GM12891 (cell line): Measurements from ENCODE around the gene KCNJ9.

Experiments
- DNase-seq: peaks from one replicate; pipeline ENCODE4 v3.0.0; 2011; ENCODE audit warnings: low spot score; ENCODE audit not compliant: insufficient read length
- FAIRE-seq: peaks from 2 replicates; lab custom pipeline; 2011; peaks lifted over from hg19 to GRCh38; lab: Jason Lieb, UNC
- PAX5 ChIP-seq: IDR thresholded peaks from 2 replicates; pipeline ENCODE4 v1.6.1; 2011; ENCODE audit warnings: low read length, moderate library complexity, mild to moderate bottlenecking; ENCODE audit not compliant: insufficient read depth, severe bottlenecking
- POLR2A ChIP-seq: IDR thresholded peaks from 2 replicates; pipeline ENCODE4 v1.6.1; 2011; ENCODE audit warnings: low read depth, low read length, control low read depth
- POLR2AphosphoS5 ChIP-seq: IDR thresholded peaks from 2 replicates; pipeline ENCODE4 v1.6.1; 2011; ENCODE audit warnings: low read depth, low read length, control low read depth
- POU2F2 ChIP-seq: IDR thresholded peaks from 2 replicates; pipeline ENCODE4 v1.6.1; 2011; ENCODE audit warnings: low read depth, mild to moderate bottlenecking, control low read depth, low read length, moderate library complexity
- SPI1 ChIP-seq: IDR thresholded peaks from 2 replicates; pipeline ENCODE4 v1.6.1; 2011; ENCODE audit warnings: low read depth, low read length, control low read depth
- TAF1 ChIP-seq: IDR thresholded peaks from 2 replicates; pipeline ENCODE4 v1.6.1; 2011; ENCODE audit warnings: low read depth, low read length, control low read depth

KCNJ9 gene

DNA sequence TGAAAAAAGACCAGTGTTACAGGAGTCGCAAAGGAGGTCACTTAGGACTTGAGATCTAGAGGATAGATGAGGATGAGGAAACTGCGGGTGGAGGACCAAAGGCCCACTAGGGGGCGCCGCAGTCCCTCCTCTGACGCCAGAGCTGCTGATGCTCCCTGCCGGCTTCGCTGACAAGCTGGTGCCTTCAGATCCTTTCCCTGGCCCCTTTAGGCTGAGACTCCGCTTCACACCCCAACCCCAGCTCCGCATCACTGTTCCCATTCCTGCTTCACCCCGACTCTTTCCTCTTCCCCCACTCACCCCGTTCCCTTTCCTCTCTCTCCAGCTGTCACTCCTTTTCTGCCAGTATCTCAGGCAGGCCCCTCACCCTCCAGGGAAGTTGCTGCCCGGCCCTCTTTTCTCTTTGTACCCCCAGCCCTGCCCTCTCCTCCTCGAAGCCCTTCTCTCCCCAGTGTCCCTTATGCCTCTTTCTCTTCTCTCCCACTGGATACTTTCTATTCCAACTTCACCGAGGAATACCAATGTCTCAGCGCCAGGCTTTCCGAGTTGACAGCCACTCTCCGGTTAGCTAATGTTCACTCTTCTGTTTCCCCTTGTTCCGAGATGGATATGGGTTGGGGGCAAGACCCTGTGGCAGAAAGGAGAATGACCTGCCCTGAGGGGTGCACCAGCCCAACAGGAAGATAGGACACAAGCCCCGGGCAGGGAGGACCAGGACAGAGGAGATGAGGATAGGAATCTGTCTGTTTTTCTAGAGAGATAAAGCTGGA lies 4.5 kb downstream of the KCNJ9 start:
- DNase-seq: peak; percentile 88
- TF ChIP-seq PAX5 (no peak), SPI1 (no peak), POLR2A (no peak), POLR2AphosphoS5 (no peak), TAF1 (no peak), POU2F2 (no peak)
- peak; percentile 90 for FAIRE-seq

DNA sequence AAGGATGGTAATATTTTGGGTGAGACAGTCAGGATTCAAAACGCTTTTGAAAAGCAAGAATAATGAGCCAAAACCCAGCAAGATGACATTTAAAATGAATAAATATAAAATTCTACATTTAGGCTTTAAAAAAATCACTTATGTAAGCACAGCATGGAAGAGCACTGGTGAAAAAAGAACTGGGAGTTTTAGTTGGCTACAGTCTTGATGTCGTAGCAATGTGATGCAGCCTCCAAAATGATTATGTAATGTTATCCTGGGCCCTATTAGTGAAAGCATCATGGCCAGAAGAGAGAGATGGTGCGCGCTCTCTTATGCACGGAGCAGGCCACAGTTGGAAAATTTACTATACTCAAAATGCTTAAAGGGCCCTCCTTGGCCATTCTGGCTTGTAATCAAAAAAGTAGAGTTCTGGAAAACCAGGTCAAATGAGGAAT lies 5.1 kb downstream of the KCNJ9 start:
- FAIRE-seq: no peak
- TF ChIP-seq POLR2A (no peak), TAF1 (no peak), SPI1 (no peak)
- no peak for DNase-seq

DNA sequence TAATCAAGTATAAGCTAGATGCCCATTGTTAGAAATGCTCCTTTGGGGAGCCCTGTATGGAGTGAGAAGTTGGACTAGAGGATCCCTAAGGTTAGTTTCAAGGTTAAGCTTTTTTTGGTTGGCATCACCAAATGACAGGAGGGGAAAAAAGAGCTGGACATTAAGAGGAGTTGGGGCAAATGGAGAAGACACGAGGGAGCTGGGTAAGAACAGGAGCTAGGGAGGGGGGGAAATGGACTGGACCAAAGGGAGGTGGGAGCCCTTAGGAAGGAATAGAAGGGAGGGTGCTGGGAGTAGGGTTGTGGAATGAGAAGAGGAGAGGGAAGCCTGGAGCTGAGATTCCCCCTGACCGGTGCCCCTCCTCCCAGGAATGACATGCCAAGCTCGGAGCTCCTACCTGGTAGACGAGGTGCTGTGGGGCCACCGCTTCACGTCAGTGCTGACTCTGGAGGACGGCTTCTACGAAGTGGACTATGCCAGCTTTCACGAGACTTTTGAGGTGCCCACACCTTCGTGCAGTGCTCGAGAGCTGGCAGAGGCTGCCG lies 5.9 kb downstream of the KCNJ9 start:
- FAIRE-seq (no peak), DNase-seq (no peak)
- TF ChIP-seq POLR2A: no peak
- no peak for TF ChIP-seq TAF1
- TF ChIP-seq POU2F2: no peak
- no peak for TF ChIP-seq POLR2AphosphoS5

DNA sequence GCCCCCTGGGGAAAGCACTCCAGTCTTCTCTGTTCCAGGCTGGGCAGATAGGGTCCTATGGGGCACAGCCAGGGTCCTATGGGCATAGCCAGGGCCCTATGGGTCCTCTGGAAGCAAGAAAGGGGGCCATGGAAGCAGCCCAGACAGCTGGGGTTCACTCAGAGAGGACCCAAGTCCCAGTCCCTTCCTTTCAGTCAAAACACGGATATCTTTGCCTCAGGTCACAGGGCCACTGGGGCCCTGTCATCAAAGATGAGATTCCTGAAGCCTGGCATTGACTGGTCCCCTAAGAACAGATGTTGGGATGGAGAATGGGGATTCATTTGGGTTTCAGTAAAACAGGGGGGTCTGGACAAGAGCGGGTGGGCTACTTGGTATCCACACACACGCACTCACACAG lies 8.5 kb downstream of the KCNJ9 start:
- DNase-seq (no peak), FAIRE-seq (no peak)
- TF ChIP-seq POLR2A: no peak
- TF ChIP-seq SPI1: no peak
- TF ChIP-seq POU2F2: no peak
- TF ChIP-seq POLR2AphosphoS5: no peak
- TF ChIP-seq TAF1: no peak
- no peak for TF ChIP-seq PAX5

DNA sequence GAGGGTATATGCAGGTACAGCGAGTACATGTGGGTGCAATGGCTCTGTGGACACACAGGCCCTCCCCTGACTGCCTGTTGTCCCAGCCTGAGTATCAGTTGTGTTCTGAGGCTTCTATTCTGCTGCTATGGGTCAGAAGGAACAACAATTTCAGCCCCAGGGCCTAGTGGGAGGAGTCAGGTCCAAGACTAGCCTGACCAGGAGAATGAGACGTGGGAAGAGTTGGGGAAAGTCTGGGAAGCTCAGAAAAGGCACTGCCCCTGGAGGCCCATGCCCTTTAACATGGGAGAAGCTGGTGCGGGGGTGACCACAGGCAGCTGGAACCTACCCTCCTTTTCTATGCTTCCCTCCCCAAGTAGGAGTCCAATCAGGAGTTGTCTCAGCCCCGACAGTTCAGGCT lies 9.4 kb downstream of the KCNJ9 start:
- DNase-seq: no peak
- no peak for FAIRE-seq
- TF ChIP-seq POU2F2 (no peak), POLR2A (no peak), PAX5 (no peak), SPI1 (no peak), TAF1 (no peak), POLR2AphosphoS5 (no peak)

DNA sequence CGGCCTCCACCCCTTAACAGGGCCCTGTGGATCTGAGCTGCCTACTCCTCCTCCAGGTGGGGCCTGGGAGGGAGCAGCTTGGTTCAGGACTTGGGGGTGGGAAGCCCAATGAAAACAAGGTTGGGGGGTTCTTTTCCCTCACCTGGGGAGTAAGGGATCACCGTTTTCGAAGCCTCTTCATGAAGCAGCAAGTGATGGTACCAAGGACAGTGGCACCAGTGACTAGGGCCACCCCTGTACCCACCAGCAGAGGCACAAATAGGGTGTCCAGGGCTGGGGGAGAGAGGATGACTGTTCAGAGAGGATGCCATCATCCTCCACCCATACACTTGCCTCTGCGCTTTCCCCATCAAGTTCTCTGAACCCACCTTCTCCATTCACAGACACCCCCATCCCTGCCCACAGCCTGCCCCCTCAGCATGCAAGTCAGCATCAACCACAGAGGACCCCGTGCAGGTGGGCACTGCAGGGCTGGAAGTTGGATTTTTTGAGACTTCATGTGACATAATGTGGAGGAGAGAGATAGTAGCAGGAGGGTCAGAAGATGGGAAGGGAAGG lies 10.4 kb downstream of the KCNJ9 start:
- DNase-seq: no peak
- TF ChIP-seq TAF1 (no peak), POU2F2 (no peak), POLR2AphosphoS5 (no peak), SPI1 (no peak), POLR2A (no peak), PAX5 (no peak)
- no peak for FAIRE-seq

DNA sequence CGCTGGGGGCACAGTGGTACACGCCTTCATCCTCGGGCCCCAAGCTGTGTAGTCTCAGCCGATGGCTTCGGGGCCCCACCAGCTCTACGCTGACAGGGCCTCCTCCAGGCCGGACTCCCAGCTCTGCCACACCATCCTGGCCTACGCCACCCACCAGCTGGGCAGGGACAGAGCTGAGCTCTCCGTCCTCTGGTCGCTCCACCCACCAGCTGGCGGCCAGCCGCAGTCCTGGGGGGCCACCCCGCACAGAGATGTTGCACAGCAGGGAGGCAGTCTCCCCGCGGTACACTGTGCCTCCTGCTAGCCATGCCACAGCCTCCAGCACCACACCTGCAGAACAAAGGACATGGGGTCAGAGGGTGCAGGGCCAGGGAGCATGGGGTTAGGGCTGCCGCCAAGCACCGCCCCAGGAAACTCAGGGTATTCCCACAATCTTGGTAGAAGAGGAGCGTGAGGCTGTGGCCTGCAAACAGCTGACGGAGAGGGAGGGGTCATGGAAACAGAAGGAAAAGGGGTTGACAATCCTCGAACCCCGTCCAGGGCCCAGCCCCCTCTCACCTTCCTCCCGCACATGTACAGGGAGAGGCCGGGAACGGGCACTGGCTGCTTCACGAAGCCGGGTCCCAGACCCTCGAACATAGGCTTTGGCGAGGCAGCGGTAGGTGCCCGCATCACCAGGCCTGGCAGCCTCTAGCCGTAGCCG lies 11.2 kb downstream of the KCNJ9 start:
- FAIRE-seq (no peak), DNase-seq (no peak)
- no peak for TF ChIP-seq TAF1
- no peak for TF ChIP-seq PAX5
- TF ChIP-seq POU2F2: no peak
- TF ChIP-seq SPI1: no peak
- TF ChIP-seq POLR2A: no peak
- no peak for TF ChIP-seq POLR2AphosphoS5

DNA sequence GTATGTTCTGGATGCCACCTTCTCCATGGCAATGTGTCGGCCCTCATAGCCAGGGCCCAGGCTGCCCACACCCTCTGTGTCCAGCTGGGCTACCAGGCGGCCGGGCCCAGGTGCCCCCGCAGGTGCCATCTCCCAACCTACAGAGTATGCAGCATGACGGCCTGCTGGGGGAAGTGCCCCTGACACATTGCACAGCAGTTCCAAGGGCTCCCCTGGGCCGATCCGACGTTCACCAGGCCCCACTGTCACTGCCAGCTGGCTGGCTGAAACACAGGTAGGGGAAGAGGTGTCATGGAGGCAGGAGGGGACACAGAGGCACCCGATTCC lies 11.7 kb downstream of the KCNJ9 start:
- FAIRE-seq: no peak
- TF ChIP-seq POLR2AphosphoS5: no peak
- TF ChIP-seq TAF1: no peak
- TF ChIP-seq SPI1: no peak
- TF ChIP-seq POLR2A: no peak
- TF ChIP-seq PAX5: no peak
- no peak for TF ChIP-seq POU2F2
- DNase-seq: no peak

DNA sequence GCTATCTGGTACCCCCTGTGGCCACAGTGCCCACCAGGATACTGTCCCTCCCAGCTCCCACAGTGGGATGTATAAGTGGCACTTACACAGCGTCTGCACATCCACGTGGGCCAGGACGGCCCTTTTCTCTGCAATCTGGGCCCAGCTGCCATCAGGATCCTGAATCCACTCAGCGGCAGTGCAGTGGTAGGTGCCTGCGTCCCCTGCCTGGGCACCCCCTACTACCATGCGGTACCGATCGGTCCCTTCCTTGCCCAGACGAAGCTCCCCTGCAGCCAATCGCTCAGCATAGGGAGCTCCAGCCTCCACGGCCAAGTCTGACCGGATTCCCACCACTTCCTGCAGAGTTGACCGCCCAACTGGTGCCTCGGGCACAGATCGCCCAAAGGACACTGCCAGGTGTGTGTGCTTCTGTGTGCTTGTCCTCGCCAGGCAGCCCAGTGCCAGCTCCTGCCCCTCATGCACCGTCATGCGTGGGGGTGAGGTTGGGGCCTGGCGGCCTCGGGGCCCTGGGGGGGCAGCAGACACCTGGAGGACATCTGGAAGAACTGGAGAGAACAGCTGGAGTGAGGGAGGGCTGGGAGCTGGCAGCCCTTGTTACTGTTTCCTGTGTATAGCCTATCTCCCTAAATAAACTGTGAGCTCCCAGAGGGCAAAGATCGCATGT lies 12.4 kb downstream of the KCNJ9 start:
- FAIRE-seq (peak; percentile 47), DNase-seq (no peak)
- TF ChIP-seq PAX5 (no peak), SPI1 (no peak), POLR2A (no peak), TAF1 (no peak), POLR2AphosphoS5 (no peak), POU2F2 (no peak)

DNA sequence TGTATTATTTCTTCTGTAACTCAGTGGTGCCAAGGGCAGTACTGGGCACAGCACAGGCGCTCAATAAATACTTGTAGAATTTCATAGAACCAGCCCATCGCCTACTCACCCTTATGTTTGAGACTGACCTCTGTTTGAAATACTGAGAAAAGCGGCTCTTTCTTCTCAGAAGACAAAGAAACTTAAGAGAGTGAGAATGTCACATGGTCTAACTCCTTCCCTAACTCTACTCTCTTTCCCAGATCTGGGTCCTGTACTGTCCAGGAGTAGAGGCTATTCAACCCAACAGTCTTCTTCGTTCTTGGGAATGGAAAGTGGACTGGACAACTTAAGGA lies 12.9 kb downstream of the KCNJ9 start:
- TF ChIP-seq POLR2AphosphoS5 (no peak), POU2F2 (no peak), POLR2A (no peak), PAX5 (no peak), SPI1 (no peak), TAF1 (no peak)
- FAIRE-seq (no peak), DNase-seq (no peak)
